GM23248 (cell line): ENCODE results near the gene VAMP5. TPM values are rescaled to one million over a fixed set of nuclear protein-coding genes. Genes with fewer than 3 reads are reported as not detected.
A peak's percentile ranks its signal among the peaks of the same experiment; 100 is the strongest.
"Not testable (repeated sequence)": the region's sequence is repeated elsewhere in the genome, so short reads cannot be mapped to it uniquely, and the experiment has no call there.

ENCODE experiments used
- DNase-seq: peaks from one replicate; pipeline ENCODE4 v3.0.0-alpha.2; 2015
- H2AFZ ChIP-seq: fragments of 200-600 bp; sonication (generic); 2 replicates; pipeline ENCODE4 v1.6.1; 2016; ENCODE audit warnings: antibody characterized with exemption
- H3F3A ChIP-seq: fragments of 200-600 bp; sonication (generic); 2 replicates; pipeline ENCODE4 v1.6.1; 2016; ENCODE audit warnings: mild to moderate bottlenecking, antibody characterized with exemption, mixed run types; ENCODE audit not compliant: insufficient read depth
- H3K27ac ChIP-seq: fragments of 200-600 bp; sonication (generic); 2 replicates; pipeline ENCODE4 v1.5.1; 2016; ENCODE audit warnings: mild to moderate bottlenecking
- H3K27me3 ChIP-seq: fragments of 200-600 bp; sonication (generic); replicated peaks from 2 replicates; pipeline ENCODE4 v1.6.1; 2016; ENCODE audit warnings: mild to moderate bottlenecking; ENCODE audit not compliant: insufficient read depth
- H3K36me3 ChIP-seq: fragments of 200-600 bp; sonication (generic); 2 replicates; pipeline ENCODE4 v1.6.1; 2016; ENCODE audit warnings: low read depth, mild to moderate bottlenecking
- H3K4me1 ChIP-seq: fragments of 200-600 bp; sonication (generic); 2 replicates; pipeline ENCODE4 v1.6.1; 2016; ENCODE audit warnings: mild to moderate bottlenecking; ENCODE audit not compliant: insufficient read depth
- H3K4me2 ChIP-seq: fragments of 200-600 bp; sonication (generic); one replicate; pipeline ENCODE4 v1.6.1; 2016; ENCODE audit warnings: mild to moderate bottlenecking; ENCODE audit not compliant: unreplicated experiment
- H3K4me3 ChIP-seq: fragments of 200-600 bp; sonication (generic); 2 replicates; pipeline ENCODE4 v1.5.1; 2016; ENCODE audit warnings: mild to moderate bottlenecking
- H3K79me2 ChIP-seq: fragments of 200-600 bp; sonication (generic); 2 replicates; pipeline ENCODE4 v1.6.1; 2016; ENCODE audit warnings: mild to moderate bottlenecking; ENCODE audit not compliant: insufficient read depth
- H3K9ac ChIP-seq: fragments of 200-600 bp; sonication (generic); 2 replicates; pipeline ENCODE4 v1.6.1; 2016; ENCODE audit warnings: mild to moderate bottlenecking
- H3K9me2 ChIP-seq: fragments of 200-600 bp; sonication (generic); 2 replicates; pipeline ENCODE4 v1.6.1; 2016; ENCODE audit warnings: mixed run types, mild to moderate bottlenecking, moderate library complexity; ENCODE audit not compliant: insufficient read depth
- H3K9me3 ChIP-seq: fragments of 200-600 bp; sonication (generic); one replicate; pipeline ENCODE4 v1.6.1; 2017; ENCODE audit warnings: low read depth
- H4K20me1 ChIP-seq: fragments of 200-600 bp; sonication (generic); 2 replicates; pipeline ENCODE4 v1.6.0; 2016; ENCODE audit not compliant: insufficient read depth
- EZH2 ChIP-seq: fragments of 200-600 bp; sonication (generic); IDR thresholded peaks from 2 replicates; pipeline ENCODE4 v1.6.1; 2018; ENCODE audit warnings: antibody characterized with exemption, mild to moderate bottlenecking; ENCODE audit not compliant: insufficient read depth, poor library complexity, severe bottlenecking
- EZH2phosphoT487 ChIP-seq: fragments of 200-600 bp; sonication (generic); IDR thresholded peaks from 2 replicates; pipeline ENCODE4 v1.6.1; 2018; ENCODE audit warnings: antibody characterized with exemption, moderate library complexity, mild to moderate bottlenecking, low read depth; ENCODE audit not compliant: insufficient read depth
- WGBS, 2 experiments: methylation state at CpG; one replicate each; pipeline ENCODE4 v1.1.6; 2015 to 2017; ENCODE audit warnings: low lambda C conversion rate in 2 of 2, low coverage in 1 of 2; ENCODE audit errors: missing lambda C conversion rate in 2 of 2; 5-methylcytosine and 5-hydroxymethylcytosine counted together
- in situ Hi-C: fragments of 300-500 bp; cut with MboI; formaldehyde crosslinking; loops from 2 replicates; pipeline ENCODE4 v1.15.0; 2020
- polyA plus RNA-seq: library from polyadenylated mRNA; unstranded; fragments of >200 nt; fragmentation: Nextera tagmentation; extraction: Ambion mirVana; gene quantifications from 2 replicates; pipeline ENCODE4 v1.2.1, GENCODE V29; 2016
- total RNA-seq: library from RNA; depleted of rRNA; stranded (reverse); fragments of >200 nt; shearing (Covaris generic); gene quantifications from 2 replicates; pipeline ENCODE4 v1.2.3, GENCODE V29; 2014

VAMP5 gene
- total and polyA plus RNA-seq, 2 experiments from 2014 or later = 59.0 to 289 TPM

DNA sequence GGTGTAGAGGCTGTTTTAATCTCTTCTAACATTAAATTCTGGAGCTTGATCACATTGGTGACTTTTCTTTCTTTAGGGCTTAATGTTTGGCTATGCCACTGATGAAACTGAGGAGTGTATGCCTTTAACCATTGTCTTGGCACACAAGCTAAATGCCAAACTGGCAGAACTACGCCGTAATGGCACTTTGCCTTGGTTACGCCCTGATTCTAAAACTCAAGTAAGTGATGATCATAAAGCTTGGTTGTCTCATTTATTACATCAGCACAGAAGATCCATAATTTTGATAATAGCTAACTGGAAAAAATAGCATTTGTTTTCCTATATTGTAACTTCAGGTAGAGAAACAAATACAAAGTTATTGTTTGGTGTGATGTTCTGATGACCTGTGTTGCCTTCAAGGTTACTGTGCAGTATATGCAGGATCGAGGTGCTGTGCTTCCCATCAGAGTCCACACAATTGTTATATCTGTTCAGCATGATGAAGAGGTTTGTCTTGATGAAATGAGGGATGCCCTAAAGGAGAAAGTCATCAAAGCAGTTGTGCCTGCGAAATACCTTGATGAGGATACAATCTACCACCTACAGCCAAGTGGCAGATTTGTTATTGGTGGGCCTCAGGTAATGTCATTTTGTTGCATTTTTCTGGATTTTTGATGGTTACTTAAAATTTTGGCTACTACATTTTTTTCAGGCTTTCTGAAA, 42.3 kb upstream of the VAMP5 start:
- Histone ChIP-seq H3K4me2 (peak overlapping the region; percentile 100), H3K27ac (peak overlapping the region; percentile 95), H3K9me2 (no peaks in the 10 kb centered on the region), H3K9ac (peak overlapping the region; percentile 98), H3K79me2 (peaks cover 67% of the 10 kb centered on the region), H3K27me3 (no peaks in the 10 kb centered on the region), H3K36me3 (peaks cover 58% of the 10 kb centered on the region), H3K4me3 (peak overlapping the region; percentile 92), H4K20me1 (peaks cover 30% of the 10 kb centered on the region), H2AFZ (no peak overlapping the region), H3K9me3 (no peaks in the 10 kb centered on the region), H3F3A (peaks cover 81% of the 10 kb centered on the region), H3K4me1 (peaks cover 29% of the 10 kb centered on the region)
- 37 to 38% methylated on average over 5 of the region's 5 CpGs for whole genome bisulfite sequencing, 2 experiments
- peak; percentile 66 for DNase-seq
- in situ Hi-C loops = no loop called here
- TF ChIP-seq EZH2 (no peak), EZH2phosphoT487 (no peak)

DNA sequence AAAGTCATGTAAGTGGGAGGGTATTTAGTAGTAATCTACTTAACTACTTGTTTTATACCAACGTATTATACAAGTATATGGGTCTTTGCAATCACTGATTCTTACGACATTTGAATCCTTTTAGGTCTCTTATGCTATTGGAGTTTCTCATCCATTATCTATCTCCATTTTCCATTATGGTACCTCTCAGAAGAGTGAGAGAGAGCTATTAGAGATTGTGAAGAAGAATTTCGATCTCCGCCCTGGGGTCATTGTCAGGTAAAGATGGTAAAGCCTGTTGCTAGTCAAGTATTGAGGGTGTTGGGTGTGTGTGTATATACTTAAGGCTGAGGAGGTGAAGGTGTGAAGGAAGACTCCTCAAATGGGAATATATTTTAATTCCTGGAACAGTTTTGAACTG, 41.5 kb upstream of the VAMP5 start:
- 89 to 93% methylated on average over 4 of the region's 4 CpGs for WGBS, 2 experiments
- Histone ChIP-seq H3F3A (peaks cover 86% of the 10 kb centered on the region), H4K20me1 (peaks cover 30% of the 10 kb centered on the region), H3K9ac (0 out of 2 replicates have a peak overlapping the region, but pooled peaks have one; percentile 9), H3K4me3 (peak overlapping the region; percentile 92; the same call in 1 of the 2 replicates), H3K9me2 (no peaks in the 10 kb centered on the region), H2AFZ (no peak overlapping the region), H3K27me3 (no peaks in the 10 kb centered on the region), H3K79me2 (peaks cover 59% of the 10 kb centered on the region), H3K9me3 (no peaks in the 10 kb centered on the region), H3K4me1 (peaks cover 22% of the 10 kb centered on the region), H3K4me2 (peak overlapping the region; percentile 100), H3K36me3 (peaks cover 58% of the 10 kb centered on the region), H3K27ac (peak overlapping the region; percentile 1; the same call in 1 of the 2 replicates)
- in situ Hi-C loops = no loop called here
- TF ChIP-seq EZH2 = no peak
- TF ChIP-seq EZH2phosphoT487 = no peak
- DNase-seq = no peak

DNA sequence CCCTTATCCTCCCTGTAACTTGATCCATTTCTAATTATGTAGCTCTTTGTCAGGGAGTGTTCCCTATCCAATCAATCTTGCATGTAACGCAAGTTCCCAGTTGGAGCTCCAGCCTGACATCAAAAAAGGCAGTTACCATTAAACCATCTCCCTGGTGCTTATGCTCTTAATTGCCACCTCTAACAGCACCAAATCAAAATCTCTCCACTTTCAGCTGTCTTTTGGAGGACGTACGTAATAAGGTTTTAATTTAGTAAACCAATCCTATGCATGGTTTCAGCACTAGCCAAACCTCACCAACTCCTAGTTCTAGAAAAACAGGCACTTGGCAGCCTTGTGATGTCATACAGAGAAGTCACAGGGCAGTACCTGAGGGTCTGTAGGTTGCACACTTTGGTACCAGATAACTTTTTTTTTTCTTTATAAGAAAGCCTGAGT, 40.0 kb upstream of the VAMP5 start:
- in situ Hi-C loops, H3K27me3 ChIP-seq, H3K9me2 ChIP-seq, H3K9me3 ChIP-seq, H3K4me3 ChIP-seq, H2AFZ ChIP-seq, H3K4me2 ChIP-seq: not testable (repeated sequence)
- Histone ChIP-seq H3K27ac (peak overlapping the region; percentile 15), H3K9ac (peak overlapping the region; percentile 18; the same call in 1 of the 2 replicates), H4K20me1 (peaks cover 30% of the 10 kb centered on the region), H3K4me1 (peaks cover 29% of the 10 kb centered on the region), H3K79me2 (peaks cover 50% of the 10 kb centered on the region), H3F3A (peaks cover 96% of the 10 kb centered on the region), H3K36me3 (peaks cover 58% of the 10 kb centered on the region)
- DNase-seq = peak; percentile 30
- WGBS, 2 experiments = 70 to 76% methylated on average over 3 of the region's 3 CpGs

DNA sequence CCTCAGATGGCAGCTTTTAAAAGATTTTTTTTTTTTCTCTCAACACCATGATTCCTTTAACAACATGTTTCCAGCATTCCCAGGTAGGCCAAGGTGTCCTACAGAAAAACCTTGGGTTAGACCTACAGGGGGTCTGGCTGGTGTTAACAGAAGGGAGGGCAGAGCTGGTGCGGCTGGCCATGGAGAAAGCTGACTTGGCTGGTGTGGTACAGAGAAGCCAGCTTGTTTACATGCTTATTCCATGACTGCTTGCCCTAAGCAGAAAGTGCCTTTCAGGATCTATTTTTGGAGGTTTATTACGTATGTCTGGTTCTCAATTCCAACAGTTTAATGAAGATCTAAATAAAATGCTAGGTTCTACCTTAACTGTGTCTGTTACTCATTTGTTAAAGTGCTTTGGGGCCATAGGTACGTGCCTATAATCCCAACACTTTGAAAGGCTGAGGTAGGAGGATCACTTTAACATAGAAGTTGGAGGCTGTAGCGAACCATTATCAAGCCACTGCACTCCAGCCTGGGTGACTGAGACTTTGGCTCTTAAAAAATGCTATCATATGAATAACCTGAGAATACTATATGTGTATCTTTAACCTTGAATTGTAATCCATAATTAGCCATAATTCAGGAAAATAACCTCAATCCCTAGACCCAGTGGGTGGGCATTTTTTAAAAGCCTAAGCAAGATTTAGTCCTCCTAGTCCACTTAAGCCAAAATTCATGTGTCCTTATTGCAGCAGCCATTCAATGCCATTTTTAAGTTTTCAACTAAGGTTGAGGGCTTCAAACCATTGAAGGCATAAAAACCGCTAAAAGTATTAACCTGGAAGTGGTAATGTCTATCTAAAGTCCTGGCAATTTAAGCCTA, 39.1 kb upstream of the VAMP5 start:
- not testable (repeated sequence) for H3K27me3 ChIP-seq, H2AFZ ChIP-seq, H3K4me2 ChIP-seq, H3K9me3 ChIP-seq, H3K4me3 ChIP-seq, DNase-seq, H3K9me2 ChIP-seq
- Histone ChIP-seq H3K9ac (peak overlapping the region; percentile 18; the same call in 1 of the 2 replicates), H3K36me3 (peaks cover 58% of the 10 kb centered on the region), H3K27ac (peak overlapping the region; percentile 15), H3K4me1 (peaks cover 38% of the 10 kb centered on the region), H3K79me2 (peaks cover 41% of the 10 kb centered on the region), H3F3A (peaks cover 100% of the 10 kb centered on the region), H4K20me1 (peaks cover 27% of the 10 kb centered on the region)
- in situ Hi-C loops = loop anchor here (5.0 kb wide), 1 partner anchor 123 kb away; no protein-coding TSS in a partner anchor
- WGBS, 2 experiments = 84 to 88% methylated on average over 5 of the region's 5 CpGs
